ENCODE measurements around the gene RIMS4. TPM values are rescaled to one million over a fixed set of nuclear protein-coding genes. Genes with fewer than 3 reads are reported as not detected.

Gene RIMS4
- total RNA-seq, 1 donor from 2014 or later = 6.3 TPM

DNA sequence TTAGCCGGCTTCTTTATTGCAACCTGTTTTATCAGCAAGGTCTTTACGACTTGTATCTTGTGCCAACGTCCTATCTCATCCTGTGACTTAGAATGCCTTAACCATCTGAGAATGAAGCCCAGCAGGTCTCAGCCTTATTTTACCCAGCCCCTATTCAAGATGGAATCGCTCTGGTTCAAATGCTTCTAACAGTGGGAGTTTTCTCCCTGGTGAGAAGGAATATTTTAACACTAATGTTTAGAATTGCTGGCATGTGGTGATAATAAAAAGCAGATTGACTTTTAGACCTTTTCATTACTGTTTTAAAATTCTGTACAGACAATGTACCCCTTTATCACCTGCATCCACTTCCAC lies 74.6 kb downstream of the RIMS4 start:
- H3K4me3 Mint-ChIP-seq (ENCODE audit: low read depth) = no peak overlapping the region
- peaks cover 9% of the 10 kb centered on the region for H3K9me3 Mint-ChIP-seq (ENCODE audit: low read depth)
- DNase-seq (ENCODE audit: low spot score, unreplicated experiment) = no peak
- H3K4me1 Mint-ChIP-seq (ENCODE audit: low read depth) = peaks cover 12% of the 10 kb centered on the region
- no peak overlapping the region for H3K27ac Mint-ChIP-seq
- H3K27me3 Mint-ChIP-seq = peaks cover 15% of the 10 kb centered on the region
- TF ChIP-seq, protein P1, sequence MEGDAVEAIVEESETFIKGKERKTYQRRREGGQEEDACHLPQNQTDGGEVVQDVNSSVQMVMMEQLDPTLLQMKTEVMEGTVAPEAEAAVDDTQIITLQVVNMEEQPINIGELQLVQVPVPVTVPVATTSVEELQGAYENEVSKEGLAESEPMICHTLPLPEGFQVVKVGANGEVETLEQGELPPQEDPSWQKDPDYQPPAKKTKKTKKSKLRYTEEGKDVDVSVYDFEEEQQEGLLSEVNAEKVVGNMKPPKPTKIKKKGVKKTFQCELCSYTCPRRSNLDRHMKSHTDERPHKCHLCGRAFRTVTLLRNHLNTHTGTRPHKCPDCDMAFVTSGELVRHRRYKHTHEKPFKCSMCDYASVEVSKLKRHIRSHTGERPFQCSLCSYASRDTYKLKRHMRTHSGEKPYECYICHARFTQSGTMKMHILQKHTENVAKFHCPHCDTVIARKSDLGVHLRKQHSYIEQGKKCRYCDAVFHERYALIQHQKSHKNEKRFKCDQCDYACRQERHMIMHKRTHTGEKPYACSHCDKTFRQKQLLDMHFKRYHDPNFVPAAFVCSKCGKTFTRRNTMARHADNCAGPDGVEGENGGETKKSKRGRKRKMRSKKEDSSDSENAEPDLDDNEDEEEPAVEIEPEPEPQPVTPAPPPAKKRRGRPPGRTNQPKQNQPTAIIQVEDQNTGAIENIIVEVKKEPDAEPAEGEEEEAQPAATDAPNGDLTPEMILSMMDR (IDR thresholded peaks at IDR 0.05; ENCODE audit: unreplicated experiment) = no peak
- H3K36me3 Mint-ChIP-seq (ENCODE audit: insufficient read depth) = peaks cover 1% of the 10 kb centered on the region

DNA sequence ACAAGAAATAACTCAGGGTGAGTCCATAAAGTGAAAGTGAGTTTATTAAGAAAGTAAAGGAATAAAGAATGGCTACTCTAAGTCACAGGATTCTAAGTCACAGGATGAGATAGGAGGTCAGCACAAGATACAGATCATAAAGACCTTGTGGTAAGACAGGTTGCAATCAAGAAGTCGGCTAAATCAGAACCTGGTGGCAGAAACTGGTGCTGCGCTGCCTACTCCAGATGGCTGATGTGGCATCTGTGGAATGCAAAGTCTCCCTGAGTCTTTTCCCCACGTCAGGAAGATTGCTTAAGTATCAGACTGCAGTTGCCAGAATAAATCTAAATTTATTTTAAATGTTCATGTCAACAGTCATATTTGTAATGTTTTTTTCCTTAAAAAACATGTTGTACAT lies 75.4 kb downstream of the RIMS4 start:
- peaks cover 9% of the 10 kb centered on the region for H3K9me3 Mint-ChIP-seq (ENCODE audit: low read depth)
- peaks cover 12% of the 10 kb centered on the region for H3K27me3 Mint-ChIP-seq
- H3K36me3 Mint-ChIP-seq (ENCODE audit: insufficient read depth) = peaks cover 1% of the 10 kb centered on the region
- no peak overlapping the region for H3K4me3 Mint-ChIP-seq (ENCODE audit: low read depth)
- H3K27ac Mint-ChIP-seq = no peak overlapping the region
- H3K4me1 Mint-ChIP-seq (ENCODE audit: low read depth) = peaks cover 10% of the 10 kb centered on the region
- TF ChIP-seq, protein P1 (IDR thresholded peaks at IDR 0.05; ENCODE audit: unreplicated experiment) = peak; percentile 22
- no peak for DNase-seq (ENCODE audit: low spot score, unreplicated experiment)

DNA sequence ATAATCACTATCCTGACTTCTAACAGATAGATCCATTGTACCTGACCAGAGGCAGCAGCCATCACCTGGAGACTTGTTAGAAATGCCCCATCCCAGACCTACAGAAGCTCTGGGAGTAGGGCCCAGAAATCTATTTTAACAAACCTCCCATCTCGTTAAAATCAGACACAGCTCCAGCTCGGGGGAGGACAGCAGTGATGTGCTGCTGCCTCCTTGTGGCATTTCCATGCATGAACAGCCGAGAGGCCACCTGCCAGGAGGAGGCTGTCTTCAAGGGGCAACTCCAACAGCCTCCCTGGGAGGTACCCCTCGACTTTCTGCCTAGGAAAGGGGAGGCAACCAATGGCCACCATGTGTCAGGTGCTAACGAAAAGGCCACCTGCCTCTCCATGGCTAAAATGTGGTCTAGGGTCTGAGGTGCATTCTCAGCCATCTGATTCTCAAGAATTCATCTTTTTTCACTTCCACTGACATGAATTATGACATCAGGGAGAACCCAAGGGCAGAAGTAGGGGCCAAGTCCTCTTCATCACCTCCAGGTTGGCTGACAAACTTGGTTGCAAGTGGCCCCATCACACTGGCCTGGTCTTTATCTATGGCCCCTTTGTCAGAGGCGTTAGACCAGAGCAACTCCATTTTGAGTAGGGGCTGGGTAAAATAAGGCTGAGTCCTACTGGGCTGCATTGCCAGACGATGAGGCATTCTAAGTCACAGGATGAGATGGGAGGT lies 76.8 kb downstream of the RIMS4 start:
- H3K4me1 Mint-ChIP-seq (ENCODE audit: low read depth) = peaks cover 12% of the 10 kb centered on the region
- peaks cover 1% of the 10 kb centered on the region for H3K36me3 Mint-ChIP-seq (ENCODE audit: insufficient read depth)
- peaks cover 15% of the 10 kb centered on the region for H3K27me3 Mint-ChIP-seq
- no peak overlapping the region for H3K4me3 Mint-ChIP-seq (ENCODE audit: low read depth)
- TF ChIP-seq, protein P1 (IDR thresholded peaks at IDR 0.05; ENCODE audit: unreplicated experiment) = peak; percentile 74
- peaks cover 9% of the 10 kb centered on the region for H3K9me3 Mint-ChIP-seq (ENCODE audit: low read depth)
- no peak overlapping the region for H3K27ac Mint-ChIP-seq
- peak; percentile 46 for DNase-seq (ENCODE audit: low spot score, unreplicated experiment)

DNA sequence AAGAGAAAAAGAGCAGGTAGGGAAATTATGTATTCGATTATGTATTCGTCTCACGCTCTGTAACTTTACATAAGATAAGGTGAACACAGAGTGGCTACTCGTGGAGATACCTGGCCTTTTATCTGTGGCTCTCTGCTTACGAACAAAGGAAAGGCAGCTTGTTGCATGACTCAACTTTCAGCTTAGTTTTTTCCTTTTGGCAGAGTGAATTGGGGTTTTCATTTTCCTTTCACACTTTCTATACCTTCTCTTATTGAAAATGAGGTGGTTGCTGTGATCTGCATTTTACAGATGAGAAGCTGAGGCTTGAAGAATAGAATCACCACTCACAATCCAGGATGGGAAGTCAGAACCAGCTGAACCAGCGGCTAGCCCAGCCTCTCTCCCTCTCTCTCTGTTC lies 78.0 kb downstream of the RIMS4 start:
- H3K27ac Mint-ChIP-seq = peak overlapping the region; percentile 13
- H3K27me3 Mint-ChIP-seq = peaks cover 15% of the 10 kb centered on the region
- no peak overlapping the region for H3K4me3 Mint-ChIP-seq (ENCODE audit: low read depth)
- no peak for DNase-seq (ENCODE audit: low spot score, unreplicated experiment)
- peaks cover 9% of the 10 kb centered on the region for H3K9me3 Mint-ChIP-seq (ENCODE audit: low read depth)
- peaks cover 12% of the 10 kb centered on the region for H3K4me1 Mint-ChIP-seq (ENCODE audit: low read depth)
- peaks cover 1% of the 10 kb centered on the region for H3K36me3 Mint-ChIP-seq (ENCODE audit: insufficient read depth)
- TF ChIP-seq, protein P1 (IDR thresholded peaks at IDR 0.05; ENCODE audit: unreplicated experiment) = no peak

DNA sequence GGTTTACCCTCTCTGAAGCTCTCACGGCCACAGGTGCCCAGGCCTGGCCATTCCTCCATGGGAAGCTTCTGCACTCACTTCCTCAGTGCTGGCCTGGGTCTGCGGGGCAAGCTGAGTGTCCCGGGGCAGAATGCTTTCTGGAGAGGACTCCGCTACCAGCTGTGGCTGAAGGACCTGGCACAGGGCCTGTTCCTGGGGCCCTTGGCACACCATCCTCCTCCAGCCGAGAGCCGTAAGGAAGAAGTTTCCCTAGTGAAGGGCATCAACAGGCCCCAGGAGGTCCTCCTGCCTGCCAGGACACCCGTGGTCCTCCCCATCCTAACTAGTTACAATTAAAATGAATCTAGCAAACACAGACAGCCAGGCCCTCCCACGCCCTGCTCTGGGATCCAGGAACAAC lies 78.7 kb downstream of the RIMS4 start:
- peaks cover 1% of the 10 kb centered on the region for H3K36me3 Mint-ChIP-seq (ENCODE audit: insufficient read depth)
- no peak overlapping the region for H3K27ac Mint-ChIP-seq
- H3K4me1 Mint-ChIP-seq (ENCODE audit: low read depth) = peaks cover 12% of the 10 kb centered on the region

More for the DNA sequence above, 78.7 kb downstream of the RIMS4 start:
- Mint-ChIP-seq H3K4me3 (ENCODE audit: low read depth) (no peak overlapping the region), H3K27me3 (peaks cover 15% of the 10 kb centered on the region), H3K9me3 (ENCODE audit: low read depth) (peaks cover 7% of the 10 kb centered on the region)
- TF ChIP-seq, protein P1 (IDR thresholded peaks at IDR 0.05; ENCODE audit: unreplicated experiment) = no peak
- no peak for DNase-seq (ENCODE audit: low spot score, unreplicated experiment)
